ENCODE measurements around the gene AGAP1.

Gene AGAP1

GRCh38 chr2:235958221-235958930, 464.5 kb downstream of the AGAP1 start:
- no peak for DNase-seq

GRCh38 chr2:235958931-235959410, 465.1 kb downstream of the AGAP1 start:
- no peak for DNase-seq

- no peak for DNase-seq
Measured at GRCh38 chr2:235960011-235960715, 466.3 kb downstream of the AGAP1 start.

GRCh38 chr2:235960716-235961640, 467.1 kb downstream of the AGAP1 start:
- DNase-seq = no peak

GRCh38 chr2:235961711-235962110, 467.9 kb downstream of the AGAP1 start:
- no peak for DNase-seq

- no peak for DNase-seq
Measured at GRCh38 chr2:235963853-235964577, 470.2 kb downstream of the AGAP1 start.

- DNase-seq = no peak
Measured at GRCh38 chr2:235964787-235965390, 471.0 kb downstream of the AGAP1 start.

GRCh38 chr2:235966396-235966795, 472.6 kb downstream of the AGAP1 start:
- DNase-seq = no peak

- no peak for DNase-seq
Measured at GRCh38 chr2:235966932-235967757, 473.3 kb downstream of the AGAP1 start.

- DNase-seq = no peak
Measured at GRCh38 chr2:235968155-235968554, 474.3 kb downstream of the AGAP1 start.

GRCh38 chr2:235968616-235969324, 474.9 kb downstream of the AGAP1 start:
- no peak for DNase-seq

GRCh38 chr2:235970204-235971040, 476.6 kb downstream of the AGAP1 start:
- no peak for DNase-seq

GRCh38 chr2:235976516-235976915, 482.7 kb downstream of the AGAP1 start:
- DNase-seq = no peak

GRCh38 chr2:235976956-235977355, 483.1 kb downstream of the AGAP1 start:
- DNase-seq = no peak

- no peak for DNase-seq
Measured at GRCh38 chr2:235977445-235977844, 483.6 kb downstream of the AGAP1 start.

GRCh38 chr2:235978022-235978421, 484.2 kb downstream of the AGAP1 start:
- no peak for DNase-seq

- DNase-seq = no peak
Measured at GRCh38 chr2:235979037-235979436, 485.2 kb downstream of the AGAP1 start.

- DNase-seq = peak; percentile 97
Measured at GRCh38 chr2:235979753-235980435, 486.1 kb downstream of the AGAP1 start.

- no peak for DNase-seq
Measured at GRCh38 chr2:235981631-235982030, 487.8 kb downstream of the AGAP1 start.

Data from NCI-H2227 treated with DMSO at 0.1 percent for 48 hours (cell line).